HEK293 (cell line): ENCODE results near the gene TEKT5.

Source experiments
- CTCF ChIA-PET: fragments of 350-600 bp; formaldehyde crosslinking; extraction: SDS; loops from one replicate; lab custom pipeline; 2021; ENCODE audit warnings: antibody characterized with exemption; lab: Yijun Ruan, JAX
- POLR2A ChIA-PET: fragments of 300-600 bp; formaldehyde crosslinking; extraction: SDS; loops from one replicate; lab custom pipeline; 2020; ENCODE audit warnings: antibody characterized with exemption, inconsistent platforms; lab: Yijun Ruan, JAX
- H3K27ac ChIP-seq: fragments of 200-500 bp; sonication (Bioruptor generic); 2 replicates; pipeline ENCODE4 v1.5.1; 2014; ENCODE audit warnings: low read depth, low read length, control low read depth, inconsistent platforms; ENCODE audit errors: extremely low read depth
- H3K36me3 ChIP-seq, 2 experiments: fragments of 200-500 bp in 1 of 2; sonication (Bioruptor generic) in 1 of 2; 1 replicate in 1 of 2; 2 replicates in 1 of 2; pipeline ENCODE4 v1.5.1; 2014 to 2017; ENCODE audit warnings: inconsistent platforms in 2 of 2, low read length in 2 of 2; ENCODE audit not compliant: control insufficient read depth in 2 of 2, insufficient read depth in 1 of 2
- H3K4me1 ChIP-seq: fragments of 200-500 bp; sonication (Bioruptor generic); 2 replicates; pipeline ENCODE4 v1.5.1; 2014; ENCODE audit warnings: mild to moderate bottlenecking, low read length, inconsistent platforms; ENCODE audit not compliant: control insufficient read depth, insufficient read depth
- H3K4me3 ChIP-seq: 2 replicates; pipeline ENCODE4 v1.5.1; 2011; ENCODE audit warnings: low read depth, mild to moderate bottlenecking, control low read depth, low read length, moderate library complexity
- H3K9me3 ChIP-seq: fragments of 200-500 bp; sonication (Bioruptor generic); 2 replicates; pipeline ENCODE4 v1.5.1; 2014; ENCODE audit warnings: low read depth, low read length, inconsistent platforms; ENCODE audit not compliant: control insufficient read depth, insufficient read depth
- BCL11A ChIP-seq: fragments of 450-650 bp; formaldehyde crosslinking; IDR thresholded peaks from 2 replicates; pipeline ENCODE4 v1.5.1; 2016; ENCODE audit warnings: low read depth, missing biosample characterization, missing genetic modification characterization
- ZBTB17 ChIP-seq: fragments of 450-650 bp; formaldehyde crosslinking; IDR thresholded peaks from 2 replicates; pipeline ENCODE4 v1.5.1; 2016; ENCODE audit warnings: missing biosample characterization, missing genetic modification characterization
- ZNF112 ChIP-seq: fragments of 450-650 bp; formaldehyde crosslinking; IDR thresholded peaks from 2 replicates; pipeline ENCODE4 v1.5.0; 2017; ENCODE audit warnings: missing biosample characterization, missing genetic modification characterization
- ZNF366 ChIP-seq: fragments of 450-650 bp; formaldehyde crosslinking; conservative IDR thresholded peaks from 2 replicates; pipeline ENCODE4 v1.5.1; 2016; ENCODE audit warnings: missing biosample characterization, missing genetic modification characterization
- ZNF426 ChIP-seq: fragments of 450-650 bp; formaldehyde crosslinking; IDR thresholded peaks from 2 replicates; pipeline ENCODE4 v1.5.1; 2017; ENCODE audit warnings: missing biosample characterization, missing genetic modification characterization, mild to moderate bottlenecking, inconsistent platforms, moderate library complexity
- ZNF555 ChIP-seq: fragments of 450-650 bp; formaldehyde crosslinking; conservative IDR thresholded peaks from 2 replicates; pipeline ENCODE4 v1.5.1; 2017; ENCODE audit warnings: missing biosample characterization, mild to moderate bottlenecking, missing genetic modification characterization, inconsistent platforms
- ZNF558 ChIP-seq: fragments of 450-650 bp; formaldehyde crosslinking; IDR thresholded peaks from 2 replicates; pipeline ENCODE4 v1.5.1; 2016; ENCODE audit warnings: missing biosample characterization, missing genetic modification characterization
- ZNF596 ChIP-seq: fragments of 450-650 bp; IDR thresholded peaks from 2 replicates; pipeline ENCODE4 v1.5.0; 2018; ENCODE audit warnings: missing biosample characterization, mild to moderate bottlenecking, missing genetic modification characterization, moderate library complexity
- ZNF610 ChIP-seq: fragments of 450-650 bp; formaldehyde crosslinking; IDR thresholded peaks from 2 replicates; pipeline ENCODE4 v1.5.1; 2016; ENCODE audit warnings: missing biosample characterization, missing genetic modification characterization, borderline replicate concordance
- ZNF626 ChIP-seq: fragments of 450-650 bp; sonication (Bioruptor Pico); formaldehyde crosslinking; IDR thresholded peaks from 2 replicates; pipeline ENCODE4 v1.5.1; 2018; ENCODE audit warnings: missing biosample characterization, missing genetic modification characterization, inconsistent platforms
- ZNF654 ChIP-seq: fragments of 450-650 bp; formaldehyde crosslinking; IDR thresholded peaks from 2 replicates; pipeline ENCODE4 v1.5.1; 2016; ENCODE audit warnings: low read depth, missing biosample characterization, missing genetic modification characterization
- ZNF792 ChIP-seq: fragments of 450-650 bp; formaldehyde crosslinking; IDR thresholded peaks from 2 replicates; pipeline ENCODE4 v1.5.1; 2016; ENCODE audit warnings: missing biosample characterization, missing genetic modification characterization
- ZXDB ChIP-seq: fragments of 450-650 bp; formaldehyde crosslinking; IDR thresholded peaks from 2 replicates; pipeline ENCODE4 v1.5.1; 2016; ENCODE audit warnings: missing biosample characterization, missing genetic modification characterization
- TF ChIP-seq, protein P1 (sequence below): fragments of 450-650 bp; formaldehyde crosslinking; IDR thresholded peaks from 2 replicates; pipeline ENCODE4 v1.5.1; 2017; ENCODE audit warnings: missing biosample characterization, missing genetic modification characterization
- TF ChIP-seq, protein P2 (sequence below): fragments of 450-650 bp; formaldehyde crosslinking; IDR thresholded peaks from 2 replicates; pipeline ENCODE4 v1.5.1; 2016; ENCODE audit warnings: missing biosample characterization, missing genetic modification characterization
- TF ChIP-seq, protein P3 (sequence below): fragments of 450-650 bp; formaldehyde crosslinking; IDR thresholded peaks from 2 replicates; pipeline ENCODE4 v1.5.1; 2016; ENCODE audit warnings: missing biosample characterization, missing genetic modification characterization

Gene TEKT5

DNA sequence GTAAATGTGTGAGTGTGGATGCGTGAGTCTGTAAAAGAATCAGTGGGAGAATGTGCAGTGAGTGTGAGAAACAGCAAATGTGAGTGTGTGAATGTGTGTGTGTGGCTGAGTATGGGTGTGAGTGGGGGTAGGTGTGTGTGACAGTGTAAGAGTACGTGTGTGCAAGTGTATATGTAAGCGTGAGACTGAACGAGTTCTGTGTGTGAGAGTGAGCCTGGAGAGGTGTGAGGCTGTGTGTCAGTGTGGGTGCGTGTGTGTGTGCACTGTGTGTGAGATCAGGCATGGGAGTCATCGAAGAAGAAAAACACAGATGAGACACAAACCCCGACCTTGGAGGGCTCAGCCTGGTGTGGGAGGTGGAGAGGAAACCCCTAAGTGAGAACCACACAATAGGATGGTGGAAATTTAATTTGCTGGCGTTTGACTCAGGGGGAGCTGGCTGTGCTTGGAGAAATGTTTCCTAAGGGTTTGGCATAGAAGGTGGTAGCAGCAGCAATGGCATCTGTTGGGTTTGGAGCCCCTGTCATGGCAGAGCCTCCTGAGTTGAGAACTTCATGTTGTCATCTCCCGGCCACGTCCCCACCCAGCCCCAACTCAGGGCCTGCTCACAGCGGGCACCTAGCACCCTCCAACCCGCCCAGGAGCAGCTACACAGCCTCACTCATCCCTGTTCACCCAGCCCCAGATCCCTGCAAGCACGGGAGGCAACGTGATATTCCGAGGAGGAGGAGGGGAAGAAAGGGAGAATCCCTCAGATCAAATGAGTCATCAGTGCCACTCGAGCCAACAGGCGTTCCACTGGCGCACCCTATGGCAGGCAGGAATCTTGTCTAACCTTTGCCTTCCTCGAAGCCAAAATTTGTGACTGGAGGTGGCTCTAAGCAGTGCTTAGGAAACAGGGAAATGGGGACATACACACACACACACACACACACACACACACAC lies 34.6 kb upstream of the TEKT5 start (continued):
- TF ChIP-seq, protein P1, sequence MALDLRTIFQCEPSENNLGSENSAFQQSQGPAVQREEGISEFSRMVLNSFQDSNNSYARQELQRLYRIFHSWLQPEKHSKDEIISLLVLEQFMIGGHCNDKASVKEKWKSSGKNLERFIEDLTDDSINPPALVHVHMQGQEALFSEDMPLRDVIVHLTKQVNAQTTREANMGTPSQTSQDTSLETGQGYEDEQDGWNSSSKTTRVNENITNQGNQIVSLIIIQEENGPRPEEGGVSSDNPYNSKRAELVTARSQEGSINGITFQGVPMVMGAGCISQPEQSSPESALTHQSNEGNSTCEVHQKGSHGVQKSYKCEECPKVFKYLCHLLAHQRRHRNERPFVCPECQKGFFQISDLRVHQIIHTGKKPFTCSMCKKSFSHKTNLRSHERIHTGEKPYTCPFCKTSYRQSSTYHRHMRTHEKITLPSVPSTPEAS (tag by site-specific recombination), result peak; percentile 74; the same call in 1 of the 2 replicates
- TF ChIP-seq ZNF366 (tag by site-specific recombination), result peak; percentile 44; the same call in 1 of the 2 replicates
- TF ChIP-seq ZBTB17 (tag by site-specific recombination), result peak; percentile 80
- TF ChIP-seq ZNF654 (tag by site-specific recombination), result peak; percentile 9; the same call in 1 of the 2 replicates
- TF ChIP-seq ZXDB (tag by site-specific recombination), result 0 out of 2 replicates have a peak, but pooled peaks have one; percentile 38
- TF ChIP-seq ZNF792 (tag by site-specific recombination), result 0 out of 2 replicates have a peak, but pooled peaks have one; percentile 29
- no peak for TF ChIP-seq ZNF610
- TF ChIP-seq, protein P2, sequence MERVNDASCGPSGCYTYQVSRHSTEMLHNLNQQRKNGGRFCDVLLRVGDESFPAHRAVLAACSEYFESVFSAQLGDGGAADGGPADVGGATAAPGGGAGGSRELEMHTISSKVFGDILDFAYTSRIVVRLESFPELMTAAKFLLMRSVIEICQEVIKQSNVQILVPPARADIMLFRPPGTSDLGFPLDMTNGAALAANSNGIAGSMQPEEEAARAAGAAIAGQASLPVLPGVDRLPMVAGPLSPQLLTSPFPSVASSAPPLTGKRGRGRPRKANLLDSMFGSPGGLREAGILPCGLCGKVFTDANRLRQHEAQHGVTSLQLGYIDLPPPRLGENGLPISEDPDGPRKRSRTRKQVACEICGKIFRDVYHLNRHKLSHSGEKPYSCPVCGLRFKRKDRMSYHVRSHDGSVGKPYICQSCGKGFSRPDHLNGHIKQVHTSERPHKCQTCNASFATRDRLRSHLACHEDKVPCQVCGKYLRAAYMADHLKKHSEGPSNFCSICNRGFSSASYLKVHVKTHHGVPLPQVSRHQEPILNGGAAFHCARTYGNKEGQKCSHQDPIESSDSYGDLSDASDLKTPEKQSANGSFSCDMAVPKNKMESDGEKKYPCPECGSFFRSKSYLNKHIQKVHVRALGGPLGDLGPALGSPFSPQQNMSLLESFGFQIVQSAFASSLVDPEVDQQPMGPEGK, result 0 out of 2 replicates have a peak, but pooled peaks have one; percentile 31
- TF ChIP-seq, protein P3, sequence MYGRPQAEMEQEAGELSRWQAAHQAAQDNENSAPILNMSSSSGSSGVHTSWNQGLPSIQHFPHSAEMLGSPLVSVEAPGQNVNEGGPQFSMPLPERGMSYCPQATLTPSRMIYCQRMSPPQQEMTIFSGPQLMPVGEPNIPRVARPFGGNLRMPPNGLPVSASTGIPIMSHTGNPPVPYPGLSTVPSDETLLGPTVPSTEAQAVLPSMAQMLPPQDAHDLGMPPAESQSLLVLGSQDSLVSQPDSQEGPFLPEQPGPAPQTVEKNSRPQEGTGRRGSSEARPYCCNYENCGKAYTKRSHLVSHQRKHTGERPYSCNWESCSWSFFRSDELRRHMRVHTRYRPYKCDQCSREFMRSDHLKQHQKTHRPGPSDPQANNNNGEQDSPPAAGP (tag by site-specific recombination), result peak; percentile 65; the same call in 1 of the 2 replicates

DNA sequence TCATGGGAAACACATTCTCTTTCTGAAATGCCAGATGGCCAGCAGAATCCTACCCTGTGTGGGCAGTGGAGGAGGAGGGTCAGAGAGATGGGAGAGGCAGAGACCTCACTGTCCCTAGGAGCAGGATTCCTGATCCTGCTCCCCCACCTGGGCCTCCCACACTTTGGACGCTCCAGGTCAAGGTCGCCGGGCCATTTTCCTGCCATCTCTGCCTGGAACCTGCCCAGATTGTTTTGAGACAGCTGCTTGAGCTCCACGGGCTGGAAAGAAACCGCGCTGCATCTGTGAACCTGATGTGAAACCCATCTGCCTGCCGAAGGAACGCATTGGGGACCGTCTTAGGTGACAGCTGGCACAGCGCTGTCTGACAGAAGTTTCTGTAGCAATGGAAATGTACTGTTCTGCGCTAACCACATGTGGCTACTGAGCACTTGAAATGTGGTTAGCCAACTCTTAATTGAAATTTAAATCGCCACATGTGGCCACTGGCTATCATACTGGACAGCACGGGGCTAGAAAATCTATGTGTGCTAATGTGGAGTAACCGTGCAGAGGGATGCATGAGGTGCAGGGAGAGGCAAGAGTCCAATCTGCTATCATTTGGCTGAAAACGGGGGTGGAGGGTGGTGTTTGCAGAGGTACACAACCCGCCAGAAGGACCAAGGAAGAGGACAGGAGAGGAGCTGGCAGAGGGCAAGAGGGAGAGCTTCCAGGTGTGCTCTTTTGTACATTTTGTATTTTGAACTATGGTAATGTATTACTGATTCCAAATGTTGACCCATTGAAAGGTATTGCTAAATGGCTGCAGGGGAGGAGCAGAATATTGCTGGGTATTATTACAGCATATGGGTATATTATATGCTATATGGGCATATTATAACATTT lies 33.5 kb upstream of the TEKT5 start:
- no peaks in the 10 kb centered on the region for H3K9me3 ChIP-seq
- no peaks in the 10 kb centered on the region for H3K36me3 ChIP-seq
- no peak for TF ChIP-seq ZNF626 (tag by site-specific recombination)
- no peak for TF ChIP-seq ZNF112 (tag by site-specific recombination)
- TF ChIP-seq ZNF426 (tag by site-specific recombination), result no peak
- TF ChIP-seq ZNF596 (tag by site-specific recombination), result no peak
- TF ChIP-seq BCL11A (tag by site-specific recombination), result no peak
- CTCF ChIA-PET, result interaction anchor here (1.5 kb wide), 1 partner anchor 213 kb away, joined by 3 read pairs; no protein-coding TSS in a partner anchor
- POLR2A ChIA-PET, result no interaction called here
- no peak overlapping the region for H3K4me3 ChIP-seq
- no peak overlapping the region for H3K27ac ChIP-seq
- H3K4me1 ChIP-seq, result no peaks in the 10 kb centered on the region

DNA sequence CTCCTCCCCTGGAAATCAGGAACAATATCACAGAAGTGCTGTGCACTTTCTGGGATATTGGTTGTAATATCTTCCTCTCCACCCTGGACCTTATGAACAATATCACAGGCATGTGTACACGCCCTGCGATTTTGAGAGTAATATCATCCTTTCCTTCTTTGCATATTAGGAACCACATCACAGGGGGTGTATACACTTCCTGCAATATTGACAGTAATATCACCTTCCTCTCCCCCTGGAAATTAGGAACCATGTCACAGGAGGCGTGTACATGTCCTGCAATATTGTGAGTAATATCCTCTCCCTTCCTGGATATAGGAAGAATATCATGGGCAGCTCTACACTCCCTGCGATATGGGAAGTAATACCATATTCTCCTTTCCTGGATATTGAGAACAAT lies 14.2 kb upstream of the TEKT5 start:
- ChIA-PET POLR2A (no interaction called here), CTCF (no interaction called here)
- no peaks in the 10 kb centered on the region for H3K36me3 ChIP-seq
- H3K4me3 ChIP-seq, result no peak overlapping the region
- no peaks in the 10 kb centered on the region for H3K4me1 ChIP-seq
- no peaks in the 10 kb centered on the region for H3K9me3 ChIP-seq
- H3K27ac ChIP-seq, result no peak overlapping the region
- no peak for TF ChIP-seq ZNF366 (tag by site-specific recombination)
- no peak for TF ChIP-seq ZNF555 (tag by site-specific recombination)
- no peak for TF ChIP-seq ZNF558 (tag by site-specific recombination)
- TF ChIP-seq, all 188 proteins: peak for 0
